Smooth muscle cell (in vitro differentiated cells): ENCODE measurements around the gene SPATA3. TPM values are rescaled to one million over a fixed set of nuclear protein-coding genes. Genes with fewer than 3 reads are reported as not detected.
A peak's percentile ranks its signal among the peaks of the same experiment; 100 is the strongest.

Experiments used
- DNase-seq: peaks from one replicate; lab custom pipeline; 2025; ENCODE audit not compliant: unreplicated experiment; lab: John Stamatoyannopoulos, UW
- H2AFZ ChIP-seq: fragments of 200-600 bp; sonication (generic); 2 replicates; pipeline ENCODE4 v1.6.0; 2016; ENCODE audit warnings: antibody characterized with exemption, low read depth, mild to moderate bottlenecking
- H3F3A ChIP-seq: fragments of 200-600 bp; sonication (generic); 2 replicates; pipeline ENCODE4 v1.6.0; 2017; ENCODE audit warnings: antibody characterized with exemption, low read depth
- H3K27ac ChIP-seq: fragments of 200-600 bp; sonication (generic); 2 replicates; pipeline ENCODE4 v1.5.1; 2016; ENCODE audit warnings: low read depth, mild to moderate bottlenecking
- H3K27me3 ChIP-seq: fragments of 200-600 bp; sonication (generic); 2 replicates; pipeline ENCODE4 v1.6.1; 2016; ENCODE audit warnings: low read depth, mild to moderate bottlenecking
- H3K36me3 ChIP-seq: fragments of 200-600 bp; sonication (generic); 2 replicates; pipeline ENCODE4 v1.5.1; 2016; ENCODE audit warnings: low read depth
- H3K4me1 ChIP-seq: fragments of 200-600 bp; sonication (generic); 2 replicates; pipeline ENCODE4 v1.5.1; 2016; ENCODE audit warnings: low read depth
- H3K4me2 ChIP-seq: fragments of 200-600 bp; sonication (generic); 2 replicates; pipeline ENCODE4 v1.6.0; 2016; ENCODE audit warnings: mild to moderate bottlenecking
- H3K4me3 ChIP-seq: fragments of 200-600 bp; sonication (generic); 2 replicates; pipeline ENCODE4 v1.5.1; 2016; ENCODE audit warnings: mild to moderate bottlenecking
- H3K79me2 ChIP-seq: fragments of 200-600 bp; sonication (generic); 2 replicates; pipeline ENCODE4 v1.6.0; 2016; ENCODE audit warnings: low read depth, mild to moderate bottlenecking
- H3K9ac ChIP-seq: fragments of 200-600 bp; sonication (generic); 2 replicates; pipeline ENCODE4 v1.6.0; 2016; ENCODE audit warnings: low read depth
- H3K9me3 ChIP-seq: fragments of 200-600 bp; sonication (generic); replicated peaks from 2 replicates; pipeline ENCODE4 v1.5.1; 2016; ENCODE audit warnings: low read depth
- H4K20me1 ChIP-seq: fragments of 200-600 bp; sonication (generic); 2 replicates; pipeline ENCODE4 v1.6.0; 2016; ENCODE audit warnings: low read depth
- WGBS: methylation state at CpG from one replicate; pipeline ENCODE4 v1.1.7; 2016; ENCODE audit warnings: low lambda C conversion rate; 5-methylcytosine and 5-hydroxymethylcytosine counted together
- polyA plus RNA-seq: library from polyadenylated mRNA; unstranded; fragments of >200 nt; fragmentation: Nextera tagmentation; extraction: Ambion mirVana; gene quantifications from 2 replicates; pipeline ENCODE4 v1.2.1, GENCODE V29; 2016
- total RNA-seq: library from RNA; depleted of rRNA; stranded (reverse); fragments of >200 nt; gene quantifications from 2 replicates; pipeline ENCODE4 v1.2.3, GENCODE V29; 2014
- TF ChIP-seq, protein P1 (sequence below): fragments of 200-600 bp; sonication (generic); IDR thresholded peaks from 2 replicates; pipeline ENCODE4 v1.5.1; 2017; ENCODE audit warnings: borderline replicate concordance, mild to moderate bottlenecking, antibody characterized with exemption; ENCODE audit not compliant: insufficient read depth, poor library complexity, severe bottlenecking

SPATA3 gene
- total and polyA plus RNA-seq, 2 experiments from 2014 or later, result not detected

DNA sequence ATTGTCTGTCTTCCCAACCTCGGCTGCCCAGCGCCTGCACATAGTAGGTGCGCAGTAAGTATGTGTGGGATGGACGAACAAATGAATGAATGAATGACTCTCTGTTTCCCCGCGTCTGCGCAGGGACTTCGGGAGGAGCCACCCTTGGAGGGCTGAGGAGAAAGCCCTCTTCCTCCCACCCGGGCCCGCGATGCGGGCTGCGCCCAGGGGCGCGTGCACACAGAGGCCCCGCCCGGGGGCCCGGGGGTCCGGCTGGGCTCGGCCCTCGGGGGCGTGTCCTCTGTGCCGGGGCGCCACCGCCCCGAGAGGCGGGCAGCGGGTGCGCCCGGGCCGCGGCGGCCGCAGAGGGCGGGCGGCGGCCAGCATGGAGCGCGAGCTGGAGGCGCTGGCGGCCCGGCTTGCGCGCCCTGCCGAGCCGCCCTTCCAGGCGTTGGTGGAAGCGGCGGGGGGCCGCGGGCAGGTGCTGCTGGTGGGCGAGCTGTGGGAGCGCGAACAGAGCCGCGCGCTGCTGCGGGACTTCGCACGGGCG is 41.3 kb downstream of the SPATA3 start, which contains the start of gene C2orf72:
TSS of gene C2orf72 (plus strand) at position 322 of the 529 bp plus-strand sequence. CDS start at position 365, 43 bp downstream.
- TF ChIP-seq, protein P1, sequence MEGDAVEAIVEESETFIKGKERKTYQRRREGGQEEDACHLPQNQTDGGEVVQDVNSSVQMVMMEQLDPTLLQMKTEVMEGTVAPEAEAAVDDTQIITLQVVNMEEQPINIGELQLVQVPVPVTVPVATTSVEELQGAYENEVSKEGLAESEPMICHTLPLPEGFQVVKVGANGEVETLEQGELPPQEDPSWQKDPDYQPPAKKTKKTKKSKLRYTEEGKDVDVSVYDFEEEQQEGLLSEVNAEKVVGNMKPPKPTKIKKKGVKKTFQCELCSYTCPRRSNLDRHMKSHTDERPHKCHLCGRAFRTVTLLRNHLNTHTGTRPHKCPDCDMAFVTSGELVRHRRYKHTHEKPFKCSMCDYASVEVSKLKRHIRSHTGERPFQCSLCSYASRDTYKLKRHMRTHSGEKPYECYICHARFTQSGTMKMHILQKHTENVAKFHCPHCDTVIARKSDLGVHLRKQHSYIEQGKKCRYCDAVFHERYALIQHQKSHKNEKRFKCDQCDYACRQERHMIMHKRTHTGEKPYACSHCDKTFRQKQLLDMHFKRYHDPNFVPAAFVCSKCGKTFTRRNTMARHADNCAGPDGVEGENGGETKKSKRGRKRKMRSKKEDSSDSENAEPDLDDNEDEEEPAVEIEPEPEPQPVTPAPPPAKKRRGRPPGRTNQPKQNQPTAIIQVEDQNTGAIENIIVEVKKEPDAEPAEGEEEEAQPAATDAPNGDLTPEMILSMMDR, result no peak
- Histone ChIP-seq H3K27me3 (peaks cover 75% of the 10 kb centered on the region), H2AFZ (no peak within 1 kb of the TSS), H3K36me3 (no peaks in the 10 kb centered on the region), H3K9me3 (no peaks in the 10 kb centered on the region), H3K79me2 (no peaks in the 10 kb centered on the region), H3K27ac (no peak within 1 kb of the TSS), H3K9ac (no peak within 1 kb of the TSS), H3K4me3 (peak within 1 kb of the TSS; percentile 53), H3K4me2 (peak within 1 kb of the TSS; percentile 84), H4K20me1 (no peaks in the 10 kb centered on the region), H3F3A (no peaks in the 10 kb centered on the region), H3K4me1 (no peaks in the 10 kb centered on the region)
- 5% methylated on average over 24 of the region's 61 CpGs for WGBS
- DNase-seq, result no peak

DNA sequence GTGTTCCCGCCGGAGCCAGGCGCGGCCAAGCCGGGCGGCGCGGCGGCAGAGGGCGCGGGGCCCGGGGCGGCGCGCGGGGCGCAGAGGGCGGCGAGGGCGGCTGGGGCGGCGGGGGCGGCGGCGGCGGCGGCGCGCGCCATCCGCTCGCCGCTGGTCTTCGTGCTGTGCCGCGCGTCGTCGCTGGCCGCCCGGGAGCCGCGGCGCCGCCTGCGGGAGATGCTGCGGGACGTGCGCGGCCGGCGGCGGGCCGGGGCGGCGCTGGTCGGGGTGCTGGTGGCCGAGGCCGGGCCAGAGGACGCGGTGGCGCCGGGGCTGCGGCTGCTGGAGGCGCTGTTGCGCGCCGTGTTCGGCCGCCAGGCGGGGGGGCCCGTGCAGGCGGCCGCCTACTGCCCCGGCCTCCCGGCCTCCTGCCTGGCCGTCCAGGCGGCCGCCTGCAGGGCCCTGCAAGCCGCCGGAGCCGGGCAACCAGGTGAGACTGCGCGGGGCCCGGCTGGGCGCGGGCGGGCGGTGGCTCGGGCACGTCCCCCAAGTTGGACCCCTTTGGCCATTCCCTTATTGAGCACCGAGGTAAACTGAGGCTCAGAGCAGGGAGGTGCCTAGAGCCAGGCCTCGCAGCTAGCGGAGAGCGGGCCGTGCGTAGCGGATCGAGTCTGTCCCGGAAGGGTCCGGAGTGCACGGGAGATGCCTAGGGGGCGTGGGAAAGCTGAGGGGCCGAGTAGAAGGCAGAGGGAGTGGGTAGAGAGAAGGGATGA is 42.0 kb downstream of the SPATA3 start:
- 2% methylated on average over 33 of the region's 104 CpGs for WGBS
- no peak for DNase-seq
- H3K4me2 ChIP-seq, result peak overlapping the region; percentile 84
- no peak overlapping the region for H3K9ac ChIP-seq
- H3K4me1 ChIP-seq, result no peaks in the 10 kb centered on the region
- no peak overlapping the region for H3K27ac ChIP-seq
- H2AFZ ChIP-seq, result no peak overlapping the region
- no peaks in the 10 kb centered on the region for H3K36me3 ChIP-seq
- peaks cover 71% of the 10 kb centered on the region for H3K27me3 ChIP-seq
- H4K20me1 ChIP-seq, result no peaks in the 10 kb centered on the region
- H3K4me3 ChIP-seq, result peak overlapping the region; percentile 53
- no peaks in the 10 kb centered on the region for H3K79me2 ChIP-seq
- no peaks in the 10 kb centered on the region for H3K9me3 ChIP-seq
- TF ChIP-seq, protein P1, result no peak
- H3F3A ChIP-seq, result no peaks in the 10 kb centered on the region

DNA sequence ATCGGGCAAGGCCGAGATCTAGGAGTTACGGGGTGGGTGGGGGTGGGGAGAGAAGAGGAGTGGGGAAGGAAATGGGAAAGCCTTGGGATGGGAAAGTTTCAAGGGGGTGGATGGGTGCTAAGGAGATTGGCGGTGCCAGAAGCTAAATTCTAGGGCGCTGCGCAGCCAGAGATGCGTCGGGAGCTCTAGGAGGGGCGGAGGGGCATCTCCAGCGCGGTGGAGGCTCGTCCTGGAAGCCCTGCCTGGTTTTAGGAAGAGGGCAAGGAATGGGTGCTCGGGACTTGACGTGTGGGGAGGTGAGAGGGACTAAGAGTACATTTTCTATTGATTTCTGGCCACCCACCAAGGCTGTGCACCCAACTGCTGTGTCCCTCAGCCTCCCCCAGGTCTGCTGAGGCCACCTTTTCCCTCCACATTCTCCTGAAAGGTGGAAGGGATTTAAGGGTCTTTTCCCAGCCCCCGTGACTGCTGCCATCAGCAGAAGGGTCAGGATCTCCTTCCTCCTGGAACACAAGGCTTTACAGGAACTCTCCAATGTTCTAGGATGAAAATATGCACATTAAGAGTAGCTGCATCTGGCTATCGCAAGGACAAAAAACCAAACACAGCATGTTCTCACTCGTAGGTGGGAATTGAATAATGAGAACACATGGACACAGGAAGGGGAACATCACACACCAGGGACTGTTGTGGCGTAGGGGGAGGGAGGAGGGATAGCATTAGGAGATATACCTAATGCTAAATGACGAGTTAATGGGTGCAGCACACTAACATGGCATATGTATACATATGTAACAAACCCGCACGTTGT is 42.8 kb downstream of the SPATA3 start:
- H3K27ac ChIP-seq, result no peak overlapping the region
- H3K36me3 ChIP-seq, result no peaks in the 10 kb centered on the region
- peaks cover 65% of the 10 kb centered on the region for H3K27me3 ChIP-seq
- H3K4me3 ChIP-seq, result peak overlapping the region; percentile 53
- peak overlapping the region; percentile 84 for H3K4me2 ChIP-seq
- H3K9ac ChIP-seq, result no peak overlapping the region
- TF ChIP-seq, protein P1, result no peak
- H3K4me1 ChIP-seq, result no peaks in the 10 kb centered on the region
- H2AFZ ChIP-seq, result no peak overlapping the region
- H3K79me2 ChIP-seq, result no peaks in the 10 kb centered on the region
- no peak for DNase-seq
- WGBS, result 34% methylated on average over 21 of the region's 21 CpGs
- H4K20me1 ChIP-seq, result no peaks in the 10 kb centered on the region
- H3F3A ChIP-seq, result no peaks in the 10 kb centered on the region
- H3K9me3 ChIP-seq, result no peaks in the 10 kb centered on the region
